WI38 (cell line): ENCODE data around the gene RSRC1.

ENCODE experiments used
- H3K4me3 ChIP-seq: 2 replicates; pipeline ENCODE4 v1.5.1; 2011; ENCODE audit warnings: low read depth, mild to moderate bottlenecking, control low read depth, low read length
- TF ChIP-seq, protein P1 (sequence below): IDR thresholded peaks from 2 replicates; pipeline ENCODE4 v1.5.1; 2012; ENCODE audit warnings: low read depth, mild to moderate bottlenecking, control low read depth, low read length

RSRC1 gene

GRCh38 chr3:158095814-158096704 lies 13.8 kb upstream of the RSRC1 start:
- H3K4me3 ChIP-seq = no peak overlapping the region
- TF ChIP-seq, protein P1, sequence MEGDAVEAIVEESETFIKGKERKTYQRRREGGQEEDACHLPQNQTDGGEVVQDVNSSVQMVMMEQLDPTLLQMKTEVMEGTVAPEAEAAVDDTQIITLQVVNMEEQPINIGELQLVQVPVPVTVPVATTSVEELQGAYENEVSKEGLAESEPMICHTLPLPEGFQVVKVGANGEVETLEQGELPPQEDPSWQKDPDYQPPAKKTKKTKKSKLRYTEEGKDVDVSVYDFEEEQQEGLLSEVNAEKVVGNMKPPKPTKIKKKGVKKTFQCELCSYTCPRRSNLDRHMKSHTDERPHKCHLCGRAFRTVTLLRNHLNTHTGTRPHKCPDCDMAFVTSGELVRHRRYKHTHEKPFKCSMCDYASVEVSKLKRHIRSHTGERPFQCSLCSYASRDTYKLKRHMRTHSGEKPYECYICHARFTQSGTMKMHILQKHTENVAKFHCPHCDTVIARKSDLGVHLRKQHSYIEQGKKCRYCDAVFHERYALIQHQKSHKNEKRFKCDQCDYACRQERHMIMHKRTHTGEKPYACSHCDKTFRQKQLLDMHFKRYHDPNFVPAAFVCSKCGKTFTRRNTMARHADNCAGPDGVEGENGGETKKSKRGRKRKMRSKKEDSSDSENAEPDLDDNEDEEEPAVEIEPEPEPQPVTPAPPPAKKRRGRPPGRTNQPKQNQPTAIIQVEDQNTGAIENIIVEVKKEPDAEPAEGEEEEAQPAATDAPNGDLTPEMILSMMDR = no peak

DNA sequence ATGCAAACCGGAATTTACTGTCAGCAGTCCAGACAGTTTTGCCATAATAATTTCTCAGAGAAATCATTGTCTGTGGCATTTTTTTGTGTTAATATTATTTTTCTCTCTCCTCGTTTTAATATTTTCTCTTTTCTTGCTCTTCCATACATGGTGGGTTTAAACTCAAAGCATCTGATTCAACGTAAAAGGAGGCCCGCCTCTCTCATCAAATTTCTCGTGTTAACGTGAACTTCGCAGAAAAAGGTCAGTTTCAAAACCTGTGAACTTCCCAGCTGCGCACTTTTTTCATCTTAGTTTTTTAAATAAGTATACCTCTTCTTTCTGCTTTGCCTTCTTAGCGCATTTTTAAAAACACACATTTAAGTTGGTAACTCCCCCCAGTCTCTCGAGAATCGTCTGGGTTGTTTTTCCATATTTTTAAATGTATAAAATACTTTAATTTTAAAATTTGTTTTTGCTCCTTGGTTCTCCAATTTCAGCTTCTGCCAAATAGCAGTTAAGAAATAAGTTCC lies 12.8 kb upstream of the RSRC1 start:
- no peak overlapping the region for H3K4me3 ChIP-seq
- TF ChIP-seq, protein P1 = no peak

DNA sequence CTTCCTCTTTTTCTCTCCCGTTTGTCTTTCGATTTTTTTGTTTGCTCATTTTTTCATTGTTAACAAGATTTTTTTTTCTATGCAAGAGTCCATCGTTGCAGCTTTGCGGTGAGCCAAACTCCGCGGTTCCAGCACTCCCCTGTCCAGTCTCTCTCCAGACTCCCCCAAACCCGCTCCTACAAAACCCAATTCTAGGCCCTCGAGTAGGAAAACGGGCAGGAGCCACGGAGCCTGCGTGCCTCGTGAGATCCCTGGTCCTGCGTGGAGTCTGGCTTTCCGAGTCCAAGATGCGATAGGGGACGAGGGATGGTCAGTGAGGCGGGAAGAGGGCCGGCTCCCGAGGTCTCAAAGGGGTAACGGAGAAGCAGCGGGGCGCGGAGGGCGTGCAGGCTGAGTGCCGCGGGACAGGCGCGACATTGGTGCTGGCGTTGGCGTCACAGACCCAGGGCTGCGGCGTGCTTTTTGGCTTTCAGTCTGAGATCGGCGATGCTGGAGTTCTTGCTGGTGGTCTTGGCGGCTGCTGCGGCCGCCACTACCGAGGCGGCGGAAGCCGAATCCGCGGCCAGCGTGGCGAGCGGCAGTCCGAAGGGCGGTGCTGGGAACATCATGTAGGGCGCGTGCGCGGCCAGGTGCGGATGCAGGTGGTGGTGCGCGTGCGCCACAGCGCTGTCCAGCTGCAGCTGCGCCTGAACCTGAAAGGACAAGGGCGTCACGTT lies 12.1 kb upstream of the RSRC1 start:
- TF ChIP-seq, protein P1 = no peak
- peak overlapping the region; percentile 46 for H3K4me3 ChIP-seq

DNA sequence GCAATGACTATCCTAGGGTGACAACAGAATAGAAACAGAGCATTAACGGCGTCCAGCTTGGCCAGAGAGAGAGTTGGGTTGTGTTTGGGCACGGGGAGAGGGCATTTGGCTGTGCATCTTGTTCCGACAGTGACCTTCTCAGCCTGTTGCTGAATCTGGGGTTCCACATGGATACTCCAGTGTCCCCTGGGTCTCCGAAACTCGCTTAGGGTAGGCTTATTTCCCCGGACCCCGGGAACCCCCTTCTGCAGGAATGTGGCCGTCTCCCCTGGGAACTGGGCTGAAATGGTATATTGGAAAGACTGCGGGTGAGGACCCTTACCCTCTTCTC lies 11.6 kb upstream of the RSRC1 start:
- TF ChIP-seq, protein P1 = no peak
- peak overlapping the region; percentile 46; the same call in 1 of the 2 replicates for H3K4me3 ChIP-seq

- TF ChIP-seq, protein P1 = no peak
- no peak overlapping the region for H3K4me3 ChIP-seq
Measured at GRCh38 chr3:158098834-158099424, 11.0 kb upstream of the RSRC1 start.

- TF ChIP-seq, protein P1 = no peak
- no peak overlapping the region for H3K4me3 ChIP-seq
Measured at GRCh38 chr3:158100681-158101080, 9.2 kb upstream of the RSRC1 start.
